Measurements from ENCODE around the gene RNF5. TPM values are rescaled to one million over a fixed set of nuclear protein-coding genes. Genes with fewer than 3 reads are reported as not detected.

Gene RNF5
- total and polyA plus RNA-seq, 2 of the 4 experiments (the other 2 are of a cell fraction): 18.8 to 41.4 TPM

GRCh38 chr6:32203426-32204267, 25.4 kb downstream of the RNF5 start:
- Histone ChIP-seq H3K23ac (ENCODE audit: low read depth, low read length) (no peak overlapping the region), H4K5ac (ENCODE audit: low read depth, low read length) (no peak overlapping the region), H3K4me2 (ENCODE audit: low read depth, low read length) (no peak overlapping the region), H2AK5ac (ENCODE audit: low read depth, low read length) (no peak overlapping the region), H3K27me3 (ENCODE audit: control insufficient read depth, insufficient read depth, low read length) (peaks cover 10% of the 10 kb centered on the region; the same call in 1 of the 2 replicates), H2AFZ (replicated peaks; ENCODE audit: low read length, poor library complexity) (no peak overlapping the region), H4K91ac (ENCODE audit: insufficient read depth, low read depth, low read length) (no peak overlapping the region), H3K4me1 (ENCODE audit: control insufficient read depth, insufficient read depth, low read length) (no peaks in the 10 kb centered on the region), H4K8ac (ENCODE audit: low read depth in 2 of 2, low read length in 2 of 2) (no peak overlapping the region), H3K18ac (ENCODE audit: low read depth, low read length) (no peak overlapping the region), H2BK15ac (ENCODE audit: low read depth, low read length) (no peak overlapping the region), H3K4me3 (ENCODE audit: insufficient read depth, low read depth, low read length) (no peak overlapping the region), H3K36me3 (ENCODE audit: control insufficient read depth, insufficient read depth, low read length) (no peaks in the 10 kb centered on the region), H2BK120ac (ENCODE audit: low read depth, low read length) (no peak overlapping the region), H3K9me3 (ENCODE audit: control insufficient read depth, insufficient read depth, low read length) (no peaks in the 10 kb centered on the region), H3K79me1 (ENCODE audit: low read depth in 1 of 2, low read length in 2 of 2) (no peaks in the 10 kb centered on the region), H4K20me1 (ENCODE audit: insufficient read depth, low read length) (no peaks in the 10 kb centered on the region), H2AK9ac (replicated peaks; ENCODE audit: low read depth, low read length, poor library complexity) (no peak overlapping the region), H3K9ac (ENCODE audit: low read depth, low read length) (no peak overlapping the region), H2BK5ac (ENCODE audit: low read depth, low read length, poor library complexity, severe bottlenecking) (no peak overlapping the region), H3K27ac (ENCODE audit: insufficient read depth, low read length) (no peak overlapping the region), H3K14ac (replicated peaks; ENCODE audit: low read depth, low read length) (no peak overlapping the region), H3K56ac (ENCODE audit: extremely low read depth, insufficient read depth, low read length) (no peak overlapping the region), H3K4ac (ENCODE audit: low read depth, low read length) (no peak overlapping the region), H3K9me1 (ENCODE audit: insufficient read depth, low read length) (no peaks in the 10 kb centered on the region), H2BK20ac (ENCODE audit: low read depth, low read length) (no peak overlapping the region)
- DNase-seq: no peak
- dilution Hi-C loops (cut with HindIII; ENCODE audit: low sequenced_read_pairs, unreplicated experiment) (no loop called here), in situ Hi-C loops (cut with MboI; ENCODE audit: low sequenced_read_pairs) (no loop called here), intact Hi-C loops (cut with micrococcal nuclease) (no loop called here)
- ATAC-seq (ENCODE audit: low read depth): no peak
- CTCF ChIA-PET: no interaction called here
- no peak for TF ChIP-seq CTCF (conservative IDR thresholded peaks at IDR 0.05; ENCODE audit: low read depth, low read length)
- no peak for TF ChIP-seq ELK1 (IDR thresholded peaks at IDR 0.05; ENCODE audit: borderline replicate concordance, low read depth, low read length)
- TF ChIP-seq MAFK (IDR thresholded peaks at IDR 0.05; ENCODE audit: low read depth, low read length): no peak
- TF ChIP-seq BHLHE40 (IDR thresholded peaks at IDR 0.05; ENCODE audit: low read depth, low read length): no peak
- POLR2A ChIA-PET (ENCODE audit: unreplicated experiment): no interaction called here
- BruUV-seq (replicated peaks): no TSS peak
- 76% methylated on average over 6 of the region's 9 CpGs; no CpG with 5 or more reads in 1 of the 2 experiments for WGBS, 2 experiments (ENCODE audit: extremely low coverage in 2 of 2, insufficient read length in 1 of 2)

All from IMR-90 (cell line).